K562 (cell line): ENCODE results near the gene XRRA1. TPM values are rescaled to one million over a fixed set of nuclear protein-coding genes. Genes with fewer than 3 reads are reported as not detected.

Source experiments
- BRF2 ChIP-seq: IDR thresholded peaks from 3 replicates; pipeline ENCODE4 v1.6.1; 2011; ENCODE audit warnings: borderline replicate concordance, mild to moderate bottlenecking; ENCODE audit not compliant: insufficient read length, insufficient read depth
- HBP1 ChIP-seq: fragments of 450-650 bp; formaldehyde crosslinking; IDR thresholded peaks from 2 replicates; pipeline ENCODE4 v1.4.0; 2022; ENCODE audit warnings: missing genetic modification characterization
- MYNN ChIP-seq, 2 experiments: sonication (generic); formaldehyde crosslinking in 1 of 2; IDR thresholded peaks; 2 replicates each; pipeline versions ENCODE4 v1.5.0 to v1.6.1; 2016 to 2020; ENCODE audit warnings: antibody characterized with exemption in 1 of 2, missing genetic modification reagents in 1 of 2
- SPI1 ChIP-seq: IDR thresholded peaks from 2 replicates; pipeline ENCODE4 v1.6.1; 2011; ENCODE audit warnings: low read depth, low read length, control low read depth, borderline replicate concordance
- SRSF9 ChIP-seq: fragments of 200-400 bp; formaldehyde crosslinking; IDR thresholded peaks from 2 replicates; pipeline ENCODE4 v1.6.1; 2017; ENCODE audit warnings: low read depth, low read length, borderline replicate concordance
- ZZZ3 ChIP-seq: fragments of 450-650 bp; IDR thresholded peaks from 2 replicates; pipeline ENCODE4 v1.6.1; 2016; ENCODE audit warnings: antibody characterized with exemption, mild to moderate bottlenecking, moderate library complexity
- polyA plus RNA-seq, 8 experiments: library from polyadenylated mRNA; depleted of rRNA in 4 of 8; stranded (reverse) in 5 of 8; unstranded in 3 of 8; fragments of >200 nt; fragmentation: Nextera tagmentation in 2 of 8; fragmentation: Illumina TruSeq in 1 of 8; extraction: Ambion mirVana in 2 of 8; extraction: Trizol in 1 of 8; gene quantifications; 2 replicates each; pipeline versions ENCODE4 v1.2.1 to v1.2.3, GENCODE V29; 2011 to 2014; ENCODE audit warnings: inconsistent platforms in 1 of 8, missing spikeins in 1 of 8
- total RNA-seq, 7 experiments: library from RNA; depleted of rRNA in 6 of 7; stranded (reverse); fragments of >200 nt in 6 of 7; fragmentation: Illumina TruSeq in 2 of 7; extraction: Trizol in 2 of 7; gene quantifications; 2 replicates each; pipeline versions ENCODE4 v1.2.1 to v1.2.3, GENCODE V29; 2011 to 2021; ENCODE audit warnings: low replicate concordance in 1 of 7
- TF ChIP-seq, protein P1 (sequence below): fragments of 450-650 bp; IDR thresholded peaks from 2 replicates; pipeline ENCODE4 v1.6.1; 2016; ENCODE audit warnings: mild to moderate bottlenecking

The XRRA1 gene
- total and polyA plus RNA-seq, 9 of the 15 experiments (the other 6 are each of a cell fraction or from before 2014, with no cell fraction given) = 5.0 to 22.5 (median 16.0) TPM

DNA sequence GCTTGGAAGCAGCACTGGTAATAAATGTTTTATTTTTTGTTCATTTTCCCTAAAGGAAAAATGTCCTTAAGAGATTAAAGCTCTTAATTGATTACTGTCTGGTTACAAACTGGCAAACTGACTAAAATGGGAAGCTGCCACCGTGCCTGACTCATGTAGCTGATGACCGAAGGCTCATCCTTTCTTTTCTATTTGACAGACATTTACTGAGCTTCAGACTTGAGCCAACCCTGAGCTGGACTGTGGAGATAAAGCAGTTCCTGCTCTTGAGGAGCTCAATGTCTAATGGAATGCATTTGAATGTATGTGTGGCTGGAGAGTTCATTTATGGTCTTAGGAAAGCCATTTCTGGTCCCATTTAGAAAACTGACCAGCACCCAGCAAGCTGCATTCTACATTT, 108.9 kb downstream of the XRRA1 start (continued):
- TF ChIP-seq HBP1 (CRISPR knock-in tag) = no peak
- TF ChIP-seq SRSF9 = no peak
- TF ChIP-seq ZZZ3 = no peak
- 0 out of 2 replicates have a peak, but pooled peaks have one; percentile 11 for TF ChIP-seq SPI1
- TF ChIP-seq MYNN (IDR thresholded peaks at IDR 0.05) = no peak
- no peak for TF ChIP-seq MYNN (CRISPR knock-in tag; IDR thresholded peaks at IDR 0.05)
- TF ChIP-seq, protein P1, sequence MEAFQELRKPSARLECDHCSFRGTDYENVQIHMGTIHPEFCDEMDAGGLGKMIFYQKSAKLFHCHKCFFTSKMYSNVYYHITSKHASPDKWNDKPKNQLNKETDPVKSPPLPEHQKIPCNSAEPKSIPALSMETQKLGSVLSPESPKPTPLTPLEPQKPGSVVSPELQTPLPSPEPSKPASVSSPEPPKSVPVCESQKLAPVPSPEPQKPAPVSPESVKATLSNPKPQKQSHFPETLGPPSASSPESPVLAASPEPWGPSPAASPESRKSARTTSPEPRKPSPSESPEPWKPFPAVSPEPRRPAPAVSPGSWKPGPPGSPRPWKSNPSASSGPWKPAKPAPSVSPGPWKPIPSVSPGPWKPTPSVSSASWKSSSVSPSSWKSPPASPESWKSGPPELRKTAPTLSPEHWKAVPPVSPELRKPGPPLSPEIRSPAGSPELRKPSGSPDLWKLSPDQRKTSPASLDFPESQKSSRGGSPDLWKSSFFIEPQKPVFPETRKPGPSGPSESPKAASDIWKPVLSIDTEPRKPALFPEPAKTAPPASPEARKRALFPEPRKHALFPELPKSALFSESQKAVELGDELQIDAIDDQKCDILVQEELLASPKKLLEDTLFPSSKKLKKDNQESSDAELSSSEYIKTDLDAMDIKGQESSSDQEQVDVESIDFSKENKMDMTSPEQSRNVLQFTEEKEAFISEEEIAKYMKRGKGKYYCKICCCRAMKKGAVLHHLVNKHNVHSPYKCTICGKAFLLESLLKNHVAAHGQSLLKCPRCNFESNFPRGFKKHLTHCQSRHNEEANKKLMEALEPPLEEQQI = peak; percentile 52; the same call in 1 of the 2 replicates
- TF ChIP-seq BRF2 = no peak
